DMS153 treated with DMSO at 0.1 percent for 48 hours (cell line): ENCODE data around the gene EML6.

Experiments
- DNase-seq: peaks from one replicate; lab custom pipeline; 2025; ENCODE audit not compliant: unreplicated experiment; lab: John Stamatoyannopoulos, UW

Gene EML6

GRCh38 chr2:55017880-55018279 is 294.4 kb downstream of the EML6 start:
- DNase-seq, result no peak

GRCh38 chr2:55018619-55019018 is 295.2 kb downstream of the EML6 start:
- DNase-seq, result no peak

DNA sequence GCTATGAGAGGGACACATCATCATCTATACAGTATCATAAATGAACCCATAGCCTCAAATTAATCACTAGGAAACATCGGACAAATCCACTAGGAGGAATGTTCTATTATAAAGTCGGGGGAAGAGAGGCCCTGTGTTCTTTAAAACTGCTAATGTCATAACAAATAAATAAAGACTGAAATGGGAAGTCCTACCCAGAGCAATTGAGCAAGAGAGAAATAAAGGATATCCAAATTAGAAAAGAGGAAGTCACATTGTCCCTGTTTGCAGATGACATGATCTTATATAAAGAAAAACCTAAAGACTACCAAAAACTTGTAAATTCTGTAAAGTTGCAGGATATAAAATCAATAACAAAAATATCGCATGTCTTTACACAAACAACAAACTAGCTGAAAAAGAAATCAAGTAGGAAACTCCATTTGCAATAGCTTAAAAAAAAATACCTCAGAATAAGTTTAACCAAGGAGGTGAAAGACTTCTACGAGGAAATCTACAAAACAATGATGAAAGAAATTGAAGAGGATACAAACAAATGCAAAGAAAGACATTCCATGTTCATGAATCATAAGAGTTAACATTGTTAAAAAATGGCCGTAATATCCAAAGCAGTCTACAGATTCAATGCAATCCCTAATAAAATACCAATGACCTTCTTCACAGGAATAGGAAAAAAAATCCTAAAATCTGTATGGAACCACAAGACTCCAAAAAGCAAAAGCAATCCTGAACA is 296.2 kb downstream of the EML6 start:
- DNase-seq, result no peak
